Measurements from ENCODE around the gene S100A6. TPM values are rescaled to one million over a fixed set of nuclear protein-coding genes. Genes with fewer than 3 reads are reported as not detected.
A peak's percentile ranks its signal among the peaks of the same experiment; 100 is the strongest.

S100A6 gene
- total and polyA plus RNA-seq, 2 donors (not counting 3 experiments of a cell fraction or from before 2014, with no cell fraction given) = 552 to 908 TPM

GRCh38 chr1:153495536-153495935 is 40.3 kb downstream of the S100A6 start:
- FAIRE-seq = no peak
- TF ChIP-seq FOS (IDR thresholded peaks at IDR 0.05; ENCODE audit: borderline replicate concordance, insufficient read depth, low read length) = no peak
- no peak for TF ChIP-seq MYC (IDR thresholded peaks at IDR 0.05; ENCODE audit: low read depth, low read length)
- no peak for TF ChIP-seq CTCF (IDR thresholded peaks at IDR 0.05; ENCODE audit: extremely low read depth in 1 of 2, insufficient read depth in 1 of 2, low read depth in 1 of 2, low read length in 2 of 2)
- no peak for TF ChIP-seq GATA2 (IDR thresholded peaks at IDR 0.05; ENCODE audit: insufficient read depth, insufficient read length, low read depth, low read length)
- dilution Hi-C loops (cut with MboI; ENCODE audit: extremely low pct_ligation_motif_present, low sequenced_read_pairs) = no loop called here

GRCh38 chr1:153494976-153495535 is 40.7 kb downstream of the S100A6 start:
- TF ChIP-seq CTCF (IDR thresholded peaks at IDR 0.05; ENCODE audit: extremely low read depth in 1 of 2, insufficient read depth in 1 of 2, low read depth in 1 of 2, low read length in 2 of 2) = peak; percentile 80 to 88
- no peak for TF ChIP-seq GATA2 (IDR thresholded peaks at IDR 0.05; ENCODE audit: insufficient read depth, insufficient read length, low read depth, low read length)
- CTCF ChIA-PET = interaction anchor here (0.6 to 6.4 kb wide), 24 partner anchors 9 to 256 kb away, joined by 3 to 331 read pairs (median 4); partner anchors contain the start of genes PGLYRP4, S100A6 and S100A9
- DNase-seq (ENCODE audit: low read depth, low spot score) (peak; percentile 60), FAIRE-seq (peak; percentile 70)
- intact Hi-C loops (cut with micrococcal nuclease) = loop anchor here (1.0 kb wide), 2 partner anchors 30 to 143 kb away; no protein-coding TSS in a partner anchor
- H3K9me3 ChIP-seq (replicated peaks; ENCODE audit: control insufficient read depth, insufficient read depth, low read length) = no peaks in the 10 kb centered on the region
- H3K36me3 ChIP-seq (ENCODE audit: control insufficient read depth in 2 of 2, extremely low read depth in 1 of 2, insufficient read depth in 2 of 2, low read length in 2 of 2) = no peaks in the 10 kb centered on the region
- POLR2A ChIA-PET = no interaction called here
- no peaks in the 10 kb centered on the region for H3K4me1 ChIP-seq (ENCODE audit: control insufficient read depth, extremely low read depth, insufficient read depth, low read length)
- dilution Hi-C loops (cut with MboI; ENCODE audit: extremely low pct_ligation_motif_present, low sequenced_read_pairs) = no loop called here
- no peak overlapping the region for H2AFZ ChIP-seq (ENCODE audit: low read depth, low read length)
- peaks cover 7 to 16% of the 10 kb centered on the region in 2 experiments for H3K27me3 ChIP-seq (ENCODE audit: control insufficient read depth in 2 of 2, insufficient read depth in 2 of 2, low read length in 2 of 2)
- no peaks in the 10 kb centered on the region for H3K9me1 ChIP-seq (replicated peaks; ENCODE audit: control insufficient read depth, extremely low read depth, insufficient read depth, low read length)
- no peaks in the 10 kb centered on the region for H3K79me2 ChIP-seq (ENCODE audit: control insufficient read depth, insufficient read depth, low read length)
- no peak overlapping the region for H3K4me2 ChIP-seq (ENCODE audit: insufficient read depth, low read length)
- no peaks in the 10 kb centered on the region for H4K20me1 ChIP-seq (replicated peaks; ENCODE audit: control insufficient read depth, extremely low read depth, insufficient read depth, low read length)
- H3K9ac ChIP-seq (replicated peaks; ENCODE audit: extremely low read depth, insufficient read depth, low read length) = no peak overlapping the region
- no TSS peak for BruUV-seq (replicated peaks)
- no peak overlapping the region for H3K27ac ChIP-seq (ENCODE audit: insufficient read depth, low read depth, low read length)
- no peak overlapping the region for H3K4me3 ChIP-seq (replicated peaks in 1 of 3; ENCODE audit: insufficient read depth in 1 of 3, low read depth in 1 of 3, low read length in 3 of 3)

More at GRCh38 chr1:153495536-153495935, 40.3 kb downstream of the S100A6 start:
- no TSS peak for BruUV-seq (replicated peaks)
- Histone ChIP-seq H3K9me1 (replicated peaks; ENCODE audit: control insufficient read depth, extremely low read depth, insufficient read depth, low read length) (no peaks in the 10 kb centered on the region), H3K4me2 (ENCODE audit: insufficient read depth, low read length) (no peak overlapping the region), H3K9me3 (replicated peaks; ENCODE audit: control insufficient read depth, insufficient read depth, low read length) (no peaks in the 10 kb centered on the region), H2AFZ (ENCODE audit: low read depth, low read length) (no peak overlapping the region), H3K4me1 (ENCODE audit: control insufficient read depth, extremely low read depth, insufficient read depth, low read length) (no peaks in the 10 kb centered on the region), H4K20me1 (replicated peaks; ENCODE audit: control insufficient read depth, extremely low read depth, insufficient read depth, low read length) (no peaks in the 10 kb centered on the region), H3K27ac (ENCODE audit: insufficient read depth, low read depth, low read length) (no peak overlapping the region), H3K79me2 (ENCODE audit: control insufficient read depth, insufficient read depth, low read length) (no peaks in the 10 kb centered on the region), H3K4me3 (replicated peaks in 1 of 3; ENCODE audit: insufficient read depth in 1 of 3, low read depth in 1 of 3, low read length in 3 of 3) (no peak overlapping the region), H3K9ac (replicated peaks; ENCODE audit: extremely low read depth, insufficient read depth, low read length) (no peak overlapping the region), H3K27me3 (ENCODE audit: control insufficient read depth in 2 of 2, insufficient read depth in 2 of 2, low read length in 2 of 2) (peaks cover 7 to 16% of the 10 kb centered on the region in 2 experiments), H3K36me3 (ENCODE audit: control insufficient read depth in 2 of 2, extremely low read depth in 1 of 2, insufficient read depth in 2 of 2, low read length in 2 of 2) (no peaks in the 10 kb centered on the region)
- no peak for DNase-seq (ENCODE audit: low read depth, low spot score)
- POLR2A ChIA-PET = no interaction called here
- CTCF ChIA-PET = interaction anchor here (0.6 to 6.4 kb wide), 18 partner anchors 8 to 256 kb away, joined by 3 to 331 read pairs (median 4); partner anchors contain the start of genes PGLYRP4, S100A6 and S100A9
- intact Hi-C loops (cut with micrococcal nuclease) = loop anchor here (1.0 kb wide), 2 partner anchors 30 to 143 kb away; no protein-coding TSS in a partner anchor
